ENCODE measurements around the gene MNX1.

MNX1 gene

DNA sequence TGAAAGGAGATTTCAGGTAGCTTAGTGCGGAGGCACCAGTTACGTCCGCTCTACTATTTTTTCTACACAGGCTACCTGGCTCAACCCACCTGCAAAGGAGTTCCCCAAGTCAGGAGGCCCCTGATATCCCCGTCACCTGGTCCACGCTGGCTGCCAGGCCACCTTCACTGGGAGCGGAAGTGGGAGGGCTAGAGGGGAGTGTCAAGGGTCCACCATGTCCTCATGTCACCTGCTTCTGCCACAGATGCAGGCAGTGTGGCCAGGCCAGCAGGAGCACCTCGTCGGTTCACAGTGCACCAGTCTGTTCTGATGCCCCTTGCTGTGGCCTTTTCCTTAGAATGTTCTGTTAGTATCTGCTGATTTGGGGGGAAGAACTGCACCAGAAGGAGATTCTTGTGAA lies 44.1 kb downstream of the MNX1 start:
- no peak for DNase-seq

DNA sequence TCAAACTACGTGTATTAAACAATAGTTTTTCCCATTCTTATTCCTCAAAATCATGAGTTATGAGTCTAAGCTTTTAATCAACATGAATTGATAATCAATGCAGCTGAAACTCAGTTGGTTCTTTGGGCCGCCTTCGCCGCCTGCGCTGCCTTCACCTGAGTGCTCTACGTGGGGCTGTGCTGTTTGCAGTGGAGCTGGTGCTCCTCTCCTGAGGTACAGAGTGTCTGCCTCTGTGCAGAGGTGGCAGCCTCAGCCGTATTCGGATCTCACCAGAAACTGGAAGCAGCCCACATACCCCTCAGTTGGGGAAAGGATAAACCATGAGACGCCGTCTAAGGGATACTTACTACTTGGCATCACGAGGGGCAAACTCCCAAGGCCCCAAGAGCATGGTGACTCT lies 45.5 kb downstream of the MNX1 start:
- DNase-seq, result no peak

DNA sequence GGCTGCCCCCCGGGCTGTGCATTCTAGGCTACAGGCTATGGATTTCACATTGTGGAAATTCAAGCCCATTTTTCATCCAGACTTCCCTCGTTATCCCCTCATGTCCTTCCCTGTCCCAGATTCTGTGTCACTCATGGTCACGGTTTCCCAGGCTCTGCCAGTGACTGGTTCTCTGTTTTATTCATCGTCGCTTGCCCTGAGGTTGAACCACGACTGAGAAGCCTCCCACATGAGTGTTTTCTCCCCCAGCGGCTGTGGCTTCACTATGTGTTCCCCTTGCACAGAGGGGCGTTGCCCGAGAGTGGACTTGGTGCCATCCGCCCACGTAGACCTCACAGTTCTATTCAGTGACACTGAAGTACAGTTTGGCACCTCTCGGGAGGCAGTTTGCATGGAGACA lies 47.0 kb downstream of the MNX1 start:
- DNase-seq, result no peak

DNA sequence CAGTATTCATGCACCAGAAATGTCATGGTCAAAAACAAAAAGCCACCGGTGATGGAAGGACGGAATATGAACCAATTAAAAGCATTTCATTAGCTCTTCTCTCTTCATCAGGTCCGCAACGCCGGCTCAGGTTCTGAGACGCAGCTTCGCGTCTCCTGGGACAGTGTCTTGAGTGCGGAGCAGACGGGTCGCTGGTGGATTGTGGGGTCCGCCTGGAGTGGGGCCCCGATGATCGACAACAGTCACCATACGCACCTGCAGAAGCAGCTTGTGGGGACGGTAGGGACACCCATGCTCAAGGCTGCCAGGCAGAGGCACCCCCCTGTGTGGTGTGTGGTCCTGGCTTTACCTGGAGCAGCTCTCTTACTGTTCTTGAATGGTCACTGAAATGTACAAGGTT lies 47.6 kb downstream of the MNX1 start:
- no peak for DNase-seq

DNA sequence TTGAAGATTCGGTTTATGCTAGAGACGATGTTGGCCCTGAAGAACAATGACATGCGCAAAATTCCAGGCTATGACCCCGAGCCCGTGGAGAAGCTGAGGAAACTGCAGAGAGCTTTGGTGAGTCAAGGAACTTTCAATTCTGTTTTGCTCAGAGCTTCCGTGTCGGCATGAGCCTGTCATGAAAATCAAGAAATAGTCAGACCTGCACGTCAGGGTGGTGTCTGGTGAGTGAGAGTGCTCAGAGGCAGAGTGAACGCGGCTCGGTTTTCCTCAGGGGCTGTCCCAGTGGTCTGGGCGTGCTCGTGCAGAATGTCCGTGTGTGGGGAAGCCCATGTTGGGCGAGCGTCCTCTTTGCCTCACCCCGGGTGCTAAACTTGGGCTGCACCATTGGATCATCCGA lies 48.3 kb downstream of the MNX1 start:
- no peak for DNase-seq

DNA sequence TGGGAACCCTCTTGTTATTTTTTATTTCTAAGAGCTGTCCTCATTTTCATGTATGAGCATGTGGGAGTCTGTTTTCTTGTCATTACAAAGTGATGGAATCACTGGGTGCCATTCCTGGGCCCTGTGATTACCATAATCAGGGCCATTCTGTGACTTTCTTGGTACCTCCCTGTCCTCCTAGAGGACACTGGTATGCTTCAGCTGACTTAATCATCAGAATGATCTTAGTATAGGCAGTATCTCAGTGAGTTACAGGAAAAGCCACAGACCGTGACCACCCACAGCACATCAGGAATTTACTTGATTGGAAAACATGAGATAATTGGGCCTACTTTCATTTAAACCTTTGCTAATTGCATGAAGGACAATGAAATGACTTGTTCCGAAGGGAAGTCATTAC lies 53.7 kb downstream of the MNX1 start:
- DNase-seq, result no peak

DNA sequence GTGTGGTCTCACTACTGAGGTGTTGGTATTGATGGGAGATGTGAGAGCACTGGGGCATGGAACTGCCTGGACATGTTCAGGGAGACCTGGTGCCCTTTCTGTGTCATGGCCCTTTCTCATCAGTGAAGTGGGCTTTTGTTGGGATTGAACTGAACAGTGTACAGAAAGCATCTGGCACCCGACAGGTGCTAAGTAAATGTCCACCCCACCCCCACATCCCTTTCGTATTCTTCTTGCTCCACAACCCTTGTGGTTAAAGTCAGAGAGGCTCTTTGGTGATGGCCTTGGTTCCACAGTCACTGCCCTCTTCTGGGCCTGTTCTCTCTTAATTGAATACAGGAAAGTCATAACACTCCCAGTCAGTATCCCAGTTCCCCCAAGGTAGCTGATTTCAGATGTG lies 55.5 kb downstream of the MNX1 start:
- DNase-seq, result no peak
